ENCODE measurements around the gene SLC25A21. TPM values are rescaled to one million over a fixed set of nuclear protein-coding genes. Genes with fewer than 3 reads are reported as not detected.

SLC25A21 gene
- total RNA-seq, 1 experiment from 2014 or later, result 7.1 TPM

- H3K27me3 Mint-ChIP-seq (ENCODE audit: low read depth), result no peaks in the 10 kb centered on the region
- no CpG with 5 or more reads among the region's 4 CpGs for WGBS (ENCODE audit: extremely low coverage, insufficient read length, low lambda C conversion rate)
Measured at GRCh38 chr14:36823651-36824050, 348.8 kb downstream of the SLC25A21 start.

More at GRCh38 chr14:36823651-36824050, 348.8 kb downstream of the SLC25A21 start:
- Histone ChIP-seq H3K14ac (ENCODE audit: insufficient read depth, low read length) (no peak overlapping the region), H2BK15ac (ENCODE audit: low read depth, low read length) (no peak overlapping the region), H2BK12ac (ENCODE audit: insufficient read length, low read depth, low read length) (no peak overlapping the region), H4K5ac (ENCODE audit: insufficient read length, low read depth, low read length) (no peak overlapping the region), H2AK5ac (ENCODE audit: insufficient read length, low read length) (no peak overlapping the region), H3K79me2 (ENCODE audit: insufficient read depth, low read length) (no peaks in the 10 kb centered on the region), H3K4ac (ENCODE audit: low read depth, low read length) (no peak overlapping the region), H3T11ph (ENCODE audit: low read length) (no peak overlapping the region), H3K4me1 (ENCODE audit: insufficient read depth, low read length) (no peaks in the 10 kb centered on the region; the same call in 1 of the 2 replicates), H2AFZ (ENCODE audit: low read length) (no peak overlapping the region), H2BK120ac (ENCODE audit: low read depth, low read length, poor library complexity, severe bottlenecking) (no peak overlapping the region), H3K23ac (ENCODE audit: insufficient read length, low read depth, low read length) (no peak overlapping the region), H3K18ac (ENCODE audit: insufficient read length, low read depth, low read length) (no peak overlapping the region), H3K27me3 (ENCODE audit: insufficient read depth, low read length) (no peaks in the 10 kb centered on the region), H2BK5ac (ENCODE audit: insufficient read length, low read length) (no peak overlapping the region), H2BK20ac (ENCODE audit: low read depth, low read length, poor library complexity, severe bottlenecking) (no peak overlapping the region), H4K20me1 (ENCODE audit: control insufficient read depth, insufficient read depth, insufficient read length) (peaks cover 2% of the 10 kb centered on the region), H3K79me1 (ENCODE audit: insufficient read depth, low read depth, low read length, poor library complexity, severe bottlenecking) (no peaks in the 10 kb centered on the region), H3K9ac (ENCODE audit: extremely low read depth, insufficient read length, low read length) (no peak overlapping the region), H3K4me2 (ENCODE audit: insufficient read depth, insufficient read length, low read length) (no peak overlapping the region), H4K8ac (replicated peaks; ENCODE audit: insufficient read length, low read depth, low read length) (no peak overlapping the region), H3K56ac (ENCODE audit: insufficient read length, low read depth, low read length) (no peak overlapping the region), H3K9me3 (ENCODE audit: control insufficient read depth, low read depth, low read length) (no peaks in the 10 kb centered on the region), H3K23me2 (ENCODE audit: insufficient read length, low read depth, low read length, poor library complexity, severe bottlenecking) (no peaks in the 10 kb centered on the region), H4K91ac (ENCODE audit: insufficient read length, low read depth, low read length) (no peak overlapping the region), H3K27ac (ENCODE audit: insufficient read length, low read depth, low read length) (no peak overlapping the region)
- H3K9me3 Mint-ChIP-seq, result no peaks in the 10 kb centered on the region
- H3K4me3 Mint-ChIP-seq, result no peak overlapping the region
- TF ChIP-seq CTCF (conservative IDR thresholded peaks at IDR 0.05), result no peak
- DNase-seq, result no peak
- no peak overlapping the region for H3K27ac Mint-ChIP-seq
- peaks cover 20 to 24% of the 10 kb centered on the region in 2 experiments for H3K4me1 Mint-ChIP-seq
- H3K36me3 Mint-ChIP-seq (ENCODE audit: insufficient read depth in 1 of 3, low read depth in 3 of 3), result no peaks in the 10 kb centered on the region

Data from H9 (cell line).